Tibial nerve (tissue), 4 donors: Measurements from ENCODE around the gene MTUS2. TPM values are rescaled to one million over a fixed set of nuclear protein-coding genes. Genes with fewer than 3 reads are reported as not detected.

Experiments used
- DNase-seq, 2 donors: peaks; one replicate each; pipeline ENCODE4 v3.0.0-alpha.2; 2019; ENCODE audit warnings: low spot score in 2 of 2
- H3K27ac ChIP-seq, 4 donors: fragments of 200-600 bp; sonication (generic) in 3 of 4; one replicate each; pipeline ENCODE4 v1.5.1; 2017 to 2019; ENCODE audit warnings: mild to moderate bottlenecking in 1 of 4
- H3K27me3 ChIP-seq, 2 donors: fragments of 200-600 bp; sonication (generic) in 1 of 2; one replicate each; pipeline versions ENCODE4 v1.5.1 to v1.6.0; 2017 to 2019
- H3K36me3 ChIP-seq, 3 donors: fragments of 200-600 bp; sonication (generic); one replicate each; pipeline ENCODE4 v1.5.1; 2018 to 2019
- H3K4me1 ChIP-seq, 4 donors: fragments of 200-600 bp; sonication (generic) in 3 of 4; one replicate each; pipeline ENCODE4 v1.5.1; 2017 to 2019
- H3K4me3 ChIP-seq, 4 donors: fragments of 200-600 bp; sonication (generic) in 3 of 4; one replicate each; pipeline ENCODE4 v1.5.1; 2017 to 2019; ENCODE audit warnings: mild to moderate bottlenecking in 1 of 4, moderate library complexity in 1 of 4
- H3K9me3 ChIP-seq, 4 donors: fragments of 200-600 bp; sonication (generic) in 3 of 4; one replicate each; pipeline ENCODE4 v1.5.1; 2017 to 2019
- EP300 ChIP-seq, 2 donors: sonication (generic); formaldehyde crosslinking; IDR thresholded peaks; one replicate each; pipeline ENCODE4 v1.6.1; 2017; ENCODE audit warnings: antibody characterized with exemption in 2 of 2, mild to moderate bottlenecking in 1 of 2
- POLR2A ChIP-seq, 2 donors: fragments of 450-650 bp; IDR thresholded peaks; one replicate each; pipeline ENCODE4 v1.6.1; 2017; ENCODE audit warnings: antibody characterized with exemption in 2 of 2, mild to moderate bottlenecking in 2 of 2, moderate library complexity in 2 of 2
- WGBS, 2 donors: methylation state at CpG; one replicate each; pipeline ENCODE4 v1.1.5; 2018; 5-methylcytosine and 5-hydroxymethylcytosine counted together
- total RNA-seq, 4 donors: library from RNA; depleted of rRNA; stranded (reverse); fragments of >200 nt; gene quantifications; one replicate each; pipeline ENCODE4 v1.1.0, GENCODE V29; 2016
- TF ChIP-seq, protein P1 (sequence below), 5 experiments: fragments of 200-600 bp in 3 of 5; fragments of 450-650 bp in 2 of 5; sonication (generic) in 3 of 5; IDR thresholded peaks; one replicate each; pipeline ENCODE4 v1.5.1; 2016 to 2019; ENCODE audit warnings: antibody characterized with exemption in 5 of 5, mild to moderate bottlenecking in 3 of 5, moderate library complexity in 2 of 5

The MTUS2 gene
- total RNA-seq, 4 donors from 2014 or later: 0.20 TPM; not detected in 3

- Histone ChIP-seq H3K27ac (no peak overlapping the region), H3K4me3 (no peak overlapping the region), H3K4me1 (no peaks in the 10 kb centered on the region), H3K36me3 (no peaks in the 10 kb centered on the region), H3K9me3 (no peaks in the 10 kb centered on the region), H3K27me3 (no peaks in the 10 kb centered on the region)
- 76% methylated on average over 5 of the region's 5 CpGs for WGBS, 2 donors
- TF ChIP-seq, protein P1, sequence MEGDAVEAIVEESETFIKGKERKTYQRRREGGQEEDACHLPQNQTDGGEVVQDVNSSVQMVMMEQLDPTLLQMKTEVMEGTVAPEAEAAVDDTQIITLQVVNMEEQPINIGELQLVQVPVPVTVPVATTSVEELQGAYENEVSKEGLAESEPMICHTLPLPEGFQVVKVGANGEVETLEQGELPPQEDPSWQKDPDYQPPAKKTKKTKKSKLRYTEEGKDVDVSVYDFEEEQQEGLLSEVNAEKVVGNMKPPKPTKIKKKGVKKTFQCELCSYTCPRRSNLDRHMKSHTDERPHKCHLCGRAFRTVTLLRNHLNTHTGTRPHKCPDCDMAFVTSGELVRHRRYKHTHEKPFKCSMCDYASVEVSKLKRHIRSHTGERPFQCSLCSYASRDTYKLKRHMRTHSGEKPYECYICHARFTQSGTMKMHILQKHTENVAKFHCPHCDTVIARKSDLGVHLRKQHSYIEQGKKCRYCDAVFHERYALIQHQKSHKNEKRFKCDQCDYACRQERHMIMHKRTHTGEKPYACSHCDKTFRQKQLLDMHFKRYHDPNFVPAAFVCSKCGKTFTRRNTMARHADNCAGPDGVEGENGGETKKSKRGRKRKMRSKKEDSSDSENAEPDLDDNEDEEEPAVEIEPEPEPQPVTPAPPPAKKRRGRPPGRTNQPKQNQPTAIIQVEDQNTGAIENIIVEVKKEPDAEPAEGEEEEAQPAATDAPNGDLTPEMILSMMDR (IDR thresholded peaks at IDR 0.05): no peak
- no peak for TF ChIP-seq EP300 (IDR thresholded peaks at IDR 0.05)
- no peak for TF ChIP-seq POLR2A (IDR thresholded peaks at IDR 0.05)
- no peak for DNase-seq
These were observed 134.2 kb downstream of the MTUS2 start for GRCh38 chr13:28954419-28954725.

DNA sequence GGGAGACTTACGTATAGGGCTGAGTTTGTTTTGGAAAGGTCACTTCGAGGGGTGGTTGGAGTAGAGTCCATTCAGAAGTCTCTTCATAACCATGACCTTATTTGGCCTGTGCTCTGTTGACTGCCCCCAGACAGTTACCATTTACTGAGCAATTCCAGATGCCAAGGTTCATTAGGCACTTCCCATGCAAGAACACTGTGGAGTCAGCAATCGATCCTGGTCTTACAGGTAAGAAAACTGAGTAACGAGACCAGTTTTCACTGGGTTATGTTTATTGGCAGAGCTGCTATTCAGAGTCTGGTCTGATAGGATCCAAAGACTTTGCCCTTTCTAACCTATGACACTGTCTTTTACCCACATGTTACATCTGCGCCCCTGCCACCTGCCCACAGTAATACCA lies 134.7 kb downstream of the MTUS2 start:
- DNase-seq: no peak
- Histone ChIP-seq H3K4me1 (no peaks in the 10 kb centered on the region), H3K4me3 (no peak overlapping the region), H3K9me3 (no peaks in the 10 kb centered on the region), H3K27me3 (no peaks in the 10 kb centered on the region), H3K27ac (no peak overlapping the region), H3K36me3 (no peaks in the 10 kb centered on the region)
- TF ChIP-seq EP300 (IDR thresholded peaks at IDR 0.05): no peak
- TF ChIP-seq, protein P1 (IDR thresholded peaks at IDR 0.05): no peak
- no peak for TF ChIP-seq POLR2A (IDR thresholded peaks at IDR 0.05)
- 60 to 65% methylated on average over 5 of the region's 5 CpGs for WGBS, 2 donors

- DNase-seq: no peak
- no peak for TF ChIP-seq POLR2A (IDR thresholded peaks at IDR 0.05)
- TF ChIP-seq EP300 (IDR thresholded peaks at IDR 0.05): no peak
- TF ChIP-seq, protein P1 (IDR thresholded peaks at IDR 0.05): no peak
- H3K27me3 ChIP-seq: no peaks in the 10 kb centered on the region
- H3K27ac ChIP-seq: no peak overlapping the region
- H3K36me3 ChIP-seq: no peaks in the 10 kb centered on the region
- H3K4me3 ChIP-seq: no peak overlapping the region
- WGBS, 2 donors: 19 to 46% methylated on average over 2 of the region's 2 CpGs
- no peaks in the 10 kb centered on the region for H3K4me1 ChIP-seq
- H3K9me3 ChIP-seq: no peaks in the 10 kb centered on the region
These were observed 135.3 kb downstream of the MTUS2 start for GRCh38 chr13:28955264-28955966.

DNA sequence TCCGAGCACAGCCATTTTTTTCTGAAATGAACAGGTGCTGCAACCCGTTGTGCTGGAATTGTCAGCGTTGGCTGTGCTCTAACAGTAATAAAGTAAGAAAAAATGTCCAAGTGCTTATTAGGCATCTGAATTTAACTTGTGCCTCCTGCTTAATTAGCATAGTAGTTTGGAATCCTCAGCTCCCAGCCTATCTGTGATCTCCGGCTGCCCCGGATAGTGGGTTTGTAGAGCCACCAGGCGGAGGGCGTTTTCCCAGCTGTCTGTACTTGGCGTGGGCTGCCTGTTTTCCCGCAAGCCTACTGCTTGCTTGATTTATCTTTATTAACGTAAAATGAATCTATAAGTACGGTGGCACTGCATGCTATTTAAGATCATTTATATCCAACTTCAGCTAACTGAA lies 137.9 kb downstream of the MTUS2 start:
- Histone ChIP-seq H3K27me3 (no peaks in the 10 kb centered on the region), H3K4me3 (no peak overlapping the region), H3K36me3 (no peaks in the 10 kb centered on the region), H3K4me1 (no peaks in the 10 kb centered on the region), H3K27ac (no peak overlapping the region), H3K9me3 (no peaks in the 10 kb centered on the region)
- 82 to 87% methylated on average over 11 of the region's 11 CpGs for WGBS, 2 donors
- no peak for DNase-seq
- TF ChIP-seq EP300 (IDR thresholded peaks at IDR 0.05) (no peak), POLR2A (IDR thresholded peaks at IDR 0.05) (no peak)
- TF ChIP-seq, protein P1 (IDR thresholded peaks at IDR 0.05): no peak

- Histone ChIP-seq H3K9me3 (no peaks in the 10 kb centered on the region), H3K4me1 (no peaks in the 10 kb centered on the region), H3K36me3 (no peaks in the 10 kb centered on the region), H3K27ac (no peak overlapping the region), H3K27me3 (no peaks in the 10 kb centered on the region), H3K4me3 (no peak overlapping the region)
- 85% methylated on average over 3 of the region's 3 CpGs for WGBS, 2 donors
- TF ChIP-seq, protein P1 (IDR thresholded peaks at IDR 0.05): no peak
- no peak for TF ChIP-seq POLR2A (IDR thresholded peaks at IDR 0.05)
- DNase-seq: no peak
These were observed 138.3 kb downstream of the MTUS2 start for GRCh38 chr13:28958441-28958840.
